Cardiac fibroblast (primary cell): ENCODE measurements around the gene TCIRG1.
A peak's percentile ranks its signal among the peaks of the same experiment; 100 is the strongest.

Source experiments
- DNase-seq, 2 donors: peaks; one replicate each; pipeline versions ENCODE4 v3.0.0 to v3.0.0-alpha.2; 2010; ENCODE audit warnings: low read depth in 2 of 2
- H3K4me3 ChIP-seq, 2 donors: replicated peaks in 1 of 2; 1 replicate in 1 of 2; 2 replicates in 1 of 2; pipeline ENCODE4 v1.5.1; 2011; ENCODE audit warnings: low read depth in 2 of 2, low read length in 2 of 2, mild to moderate bottlenecking in 2 of 2, moderate library complexity in 1 of 2
- TF ChIP-seq, protein P1 (sequence below): IDR thresholded peaks from one replicate; pipeline ENCODE4 v1.5.1; 2011; ENCODE audit warnings: low read depth, mild to moderate bottlenecking, low read length, inconsistent platforms

TCIRG1 gene

DNA sequence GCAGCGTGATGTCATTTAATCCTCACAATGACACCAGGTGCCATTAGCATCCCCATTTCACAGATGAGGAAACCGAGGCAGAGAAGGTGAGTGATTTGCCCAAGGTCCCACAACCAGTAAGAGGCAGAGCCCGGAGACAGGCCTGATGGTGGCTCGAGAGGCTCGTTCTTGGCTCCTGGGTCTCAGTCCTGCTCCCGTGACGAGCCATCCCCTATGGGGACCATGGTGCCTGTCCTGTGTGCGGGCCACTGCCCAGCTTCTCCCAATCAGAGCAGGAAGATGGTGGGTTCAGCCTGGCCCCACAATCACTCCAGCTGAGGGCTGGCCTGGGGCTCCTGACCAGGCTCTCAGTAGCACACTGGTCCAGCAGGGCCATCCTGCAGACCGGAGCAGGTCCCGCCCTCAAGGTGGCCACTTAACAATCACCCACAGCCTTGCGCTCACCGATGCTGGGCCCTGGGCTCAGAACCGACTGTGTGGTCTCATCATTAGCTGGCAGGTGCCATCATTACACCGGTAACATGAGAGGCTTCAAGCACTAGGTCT lies 25.1 kb upstream of the TCIRG1 start:
- DNase-seq = no peak
- no peak overlapping the region for H3K4me3 ChIP-seq
- TF ChIP-seq, protein P1, sequence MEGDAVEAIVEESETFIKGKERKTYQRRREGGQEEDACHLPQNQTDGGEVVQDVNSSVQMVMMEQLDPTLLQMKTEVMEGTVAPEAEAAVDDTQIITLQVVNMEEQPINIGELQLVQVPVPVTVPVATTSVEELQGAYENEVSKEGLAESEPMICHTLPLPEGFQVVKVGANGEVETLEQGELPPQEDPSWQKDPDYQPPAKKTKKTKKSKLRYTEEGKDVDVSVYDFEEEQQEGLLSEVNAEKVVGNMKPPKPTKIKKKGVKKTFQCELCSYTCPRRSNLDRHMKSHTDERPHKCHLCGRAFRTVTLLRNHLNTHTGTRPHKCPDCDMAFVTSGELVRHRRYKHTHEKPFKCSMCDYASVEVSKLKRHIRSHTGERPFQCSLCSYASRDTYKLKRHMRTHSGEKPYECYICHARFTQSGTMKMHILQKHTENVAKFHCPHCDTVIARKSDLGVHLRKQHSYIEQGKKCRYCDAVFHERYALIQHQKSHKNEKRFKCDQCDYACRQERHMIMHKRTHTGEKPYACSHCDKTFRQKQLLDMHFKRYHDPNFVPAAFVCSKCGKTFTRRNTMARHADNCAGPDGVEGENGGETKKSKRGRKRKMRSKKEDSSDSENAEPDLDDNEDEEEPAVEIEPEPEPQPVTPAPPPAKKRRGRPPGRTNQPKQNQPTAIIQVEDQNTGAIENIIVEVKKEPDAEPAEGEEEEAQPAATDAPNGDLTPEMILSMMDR = no peak

DNA sequence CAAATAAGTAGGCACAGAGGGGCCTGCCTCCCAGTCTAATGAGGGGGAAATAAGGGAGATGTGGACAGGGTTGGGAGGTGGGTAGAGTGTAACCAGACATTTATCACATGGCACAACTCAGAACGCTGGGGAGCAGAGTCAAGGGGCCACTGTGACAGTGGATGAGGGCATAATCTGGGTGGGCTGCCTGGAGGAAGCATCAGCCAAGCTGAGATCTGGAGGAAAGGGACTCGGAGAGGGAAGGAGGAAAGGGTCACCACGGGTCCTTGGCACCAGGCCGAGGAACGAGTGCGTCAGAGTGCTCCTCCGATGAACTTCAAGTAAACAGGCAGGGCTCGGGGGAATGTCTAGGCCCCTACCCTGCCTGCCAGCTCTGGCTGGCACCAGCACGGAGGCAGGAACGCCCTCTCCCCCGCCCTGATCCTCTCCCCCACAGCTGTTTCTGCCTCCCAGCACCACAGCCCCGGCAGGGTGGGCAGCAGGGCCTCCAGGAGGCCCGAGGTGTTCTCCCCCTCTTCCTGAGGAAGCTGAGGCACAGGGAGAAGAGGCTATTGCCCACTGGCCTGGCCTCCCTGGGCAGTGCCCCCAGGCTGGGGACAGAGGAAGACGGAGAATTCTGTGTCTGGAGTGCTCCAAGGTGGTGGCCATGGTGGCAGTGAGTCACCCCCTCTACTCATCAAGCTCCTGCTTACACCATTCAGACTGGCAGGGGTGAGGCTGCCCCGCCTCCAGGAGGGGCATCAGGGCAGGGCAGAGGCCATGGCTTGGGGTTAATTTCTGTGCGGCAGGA lies 24.5 kb upstream of the TCIRG1 start:
- TF ChIP-seq, protein P1 = no peak
- no peak overlapping the region for H3K4me3 ChIP-seq
- peak; percentile 84 to 92 for DNase-seq

DNA sequence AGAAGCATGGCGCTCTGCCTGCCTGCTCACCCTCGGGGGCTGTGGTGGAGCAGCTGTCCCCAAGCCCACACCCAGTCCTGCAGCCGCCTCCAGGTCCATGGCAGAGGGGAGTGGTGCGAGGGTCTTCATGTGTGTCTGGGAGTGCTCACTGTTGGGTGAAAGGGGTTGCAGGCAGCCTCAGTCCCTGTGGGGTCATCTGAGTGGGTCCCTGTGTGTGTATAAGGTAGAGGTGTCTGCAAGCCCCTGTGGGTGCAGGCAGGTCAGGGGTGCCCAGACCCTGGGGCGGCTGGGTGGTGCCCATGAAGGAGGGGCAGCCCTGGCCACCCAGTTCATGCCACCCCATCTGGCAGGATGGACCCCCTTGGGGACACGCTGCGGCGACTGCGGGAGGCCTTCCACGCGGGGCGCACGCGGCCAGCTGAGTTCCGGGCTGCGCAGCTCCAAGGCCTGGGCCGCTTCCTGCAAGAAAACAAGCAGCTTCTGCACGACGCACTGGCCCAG lies 23.8 kb upstream of the TCIRG1 start:
- TF ChIP-seq, protein P1 = no peak
- no peak overlapping the region for H3K4me3 ChIP-seq
- no peak for DNase-seq

DNA sequence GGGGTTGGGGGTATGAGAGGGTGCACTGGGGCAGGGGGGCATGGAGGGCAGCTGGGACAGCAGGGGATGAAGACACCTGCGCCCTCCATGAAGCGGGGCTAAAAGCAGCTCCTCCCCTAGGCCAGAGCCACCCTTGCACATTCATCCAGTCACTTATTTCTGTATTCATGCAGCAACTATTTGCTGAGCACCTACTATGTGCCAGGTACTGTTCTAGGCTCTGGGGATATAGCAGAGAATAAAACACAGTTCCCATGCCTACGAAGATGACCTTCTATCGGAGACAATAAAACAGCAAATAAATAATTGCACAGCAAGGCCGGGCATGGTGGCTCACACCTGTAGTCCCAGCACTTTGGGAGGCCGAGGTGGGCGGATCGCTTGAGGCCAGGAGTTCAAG lies 23.4 kb upstream of the TCIRG1 start:
- DNase-seq = no peak
- TF ChIP-seq, protein P1 = no peak
- no peak overlapping the region for H3K4me3 ChIP-seq

DNA sequence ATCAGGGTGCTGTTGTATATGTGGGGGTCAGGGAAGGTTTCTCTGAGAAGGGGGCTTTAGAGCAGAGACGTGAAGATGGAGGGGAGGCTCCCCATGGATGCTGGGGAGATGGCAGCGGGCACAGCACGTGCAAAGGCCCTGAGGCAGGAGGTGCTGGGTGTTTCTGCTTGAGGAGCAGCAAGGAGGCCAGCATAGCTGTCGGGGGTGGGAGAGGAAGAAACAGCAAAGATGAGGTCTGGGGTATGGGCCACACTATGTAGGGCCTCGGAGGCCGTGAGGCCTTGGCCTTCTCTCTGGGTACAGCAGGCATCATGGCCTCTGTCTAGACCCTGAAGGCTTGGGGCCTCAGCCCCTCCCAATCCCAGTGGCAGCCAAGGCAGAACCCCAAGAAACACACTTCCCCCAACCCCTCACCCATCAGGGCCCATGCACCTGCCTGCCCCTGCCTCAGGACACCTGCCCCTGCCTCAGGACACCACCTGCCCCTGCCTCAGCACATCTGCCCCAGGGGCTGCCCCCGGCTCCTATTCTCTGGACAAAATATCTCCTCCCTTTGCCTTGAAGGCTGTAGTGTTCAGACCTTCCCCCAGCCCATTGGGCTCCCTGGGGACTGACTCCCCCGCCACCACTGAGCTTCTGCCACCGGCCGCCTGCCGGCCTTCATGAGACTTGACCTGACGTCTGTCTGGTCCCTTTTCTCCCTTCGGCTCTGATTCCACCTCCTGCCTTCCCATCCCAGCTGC lies 22.5 kb upstream of the TCIRG1 start:
- TF ChIP-seq, protein P1 = no peak
- H3K4me3 ChIP-seq = no peak overlapping the region
- no peak for DNase-seq

DNA sequence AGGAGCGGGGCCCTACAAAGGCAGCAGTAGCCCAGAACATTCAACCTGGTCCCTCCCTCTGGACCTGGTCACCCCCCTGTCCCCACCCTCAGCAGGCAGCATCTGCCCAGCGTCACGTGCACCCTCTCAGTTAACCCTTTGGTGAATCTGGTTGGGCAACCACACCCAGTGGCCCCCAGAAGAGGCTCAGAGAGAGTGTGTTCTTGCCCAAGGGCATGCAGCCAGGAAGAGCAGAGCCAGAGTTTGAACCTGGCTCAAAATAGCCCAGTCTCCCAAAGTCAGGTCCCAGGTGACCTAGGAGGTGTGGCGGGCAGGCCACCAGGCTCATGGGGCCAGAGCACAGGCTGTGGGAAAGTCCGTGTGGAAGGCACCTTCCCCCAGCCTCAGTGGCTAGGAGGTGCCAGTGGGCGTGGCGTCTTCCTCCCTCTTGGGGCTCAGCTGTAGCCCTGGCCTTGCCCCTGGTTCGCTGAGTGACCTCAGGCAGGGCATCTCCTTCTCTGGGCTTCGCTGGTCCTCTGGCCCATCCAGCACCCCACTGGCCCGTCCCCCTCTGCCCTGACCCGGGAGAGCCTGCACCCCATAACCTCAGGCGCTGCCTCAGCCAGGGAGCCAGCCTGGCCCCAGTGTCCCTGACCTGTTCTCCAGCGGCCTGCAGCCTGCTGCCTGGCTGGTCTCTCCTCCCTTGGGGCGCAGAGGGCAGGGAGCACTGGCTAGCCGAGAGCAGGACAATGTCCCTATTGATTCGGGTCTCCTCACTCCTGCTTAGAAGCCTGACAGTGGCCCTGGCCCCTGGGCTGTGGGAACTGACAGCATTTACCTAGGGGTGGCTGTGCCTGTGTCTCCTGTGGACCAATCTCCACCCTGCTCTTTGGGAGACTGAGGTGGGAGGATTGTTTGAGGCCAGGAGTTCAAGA lies 21.7 kb upstream of the TCIRG1 start:
- DNase-seq = peak in 1 of 2 donors; percentile 29
- H3K4me3 ChIP-seq = no peak overlapping the region
- TF ChIP-seq, protein P1 = no peak
